Measurements from ENCODE around the gene HESX1.

The HESX1 gene

DNA sequence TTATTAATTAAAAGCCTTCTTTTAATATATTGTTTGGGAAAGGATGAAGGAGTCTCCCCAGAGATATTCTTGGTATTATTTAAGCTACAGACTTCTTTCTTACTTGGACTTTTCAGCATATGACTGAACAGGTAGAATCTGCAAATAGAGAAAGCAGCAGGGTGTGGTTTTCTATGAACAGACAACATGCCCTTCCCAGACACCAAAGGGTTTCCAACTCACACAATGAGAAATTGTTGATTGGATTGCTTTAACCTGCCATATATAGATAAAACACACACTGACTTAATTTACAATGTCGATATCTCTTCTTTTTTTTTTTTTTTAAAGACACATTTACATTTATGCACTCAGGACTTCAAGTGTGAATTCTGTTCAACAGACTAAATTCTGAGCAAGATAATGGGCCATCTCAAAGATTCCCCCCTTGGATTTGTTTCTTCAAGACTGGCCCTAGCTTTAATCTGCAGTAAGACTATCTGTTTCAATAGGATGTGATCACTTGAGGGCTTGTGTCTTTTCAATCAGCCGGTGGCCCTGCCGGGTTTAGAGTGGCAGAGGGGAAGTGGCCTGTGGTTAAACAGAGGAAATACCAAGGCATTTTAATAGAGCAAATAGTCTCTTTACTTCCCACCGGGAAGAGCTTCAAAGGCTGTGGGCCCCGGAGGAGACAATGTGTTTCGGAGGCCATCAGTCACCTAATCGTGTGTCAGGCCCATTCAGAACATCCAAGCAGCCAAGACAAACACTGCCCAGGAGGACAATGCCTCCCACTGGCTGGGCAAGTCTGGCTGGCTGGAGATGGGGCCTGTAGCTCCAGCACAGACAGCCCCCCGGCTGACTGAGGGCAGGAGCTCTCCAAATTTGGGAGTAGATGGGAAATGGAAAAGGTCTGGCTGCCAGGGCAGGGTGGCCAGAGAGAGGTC, 40.7 kb downstream of the HESX1 start:
- in situ Hi-C loops (cut with MboI; ENCODE audit: low pct_unique_long_range_greater_than_20kb, low sequenced_read_pairs, unreplicated experiment), result no loop called here
- DNase-seq (ENCODE audit: low spot score), result no peak
- TF ChIP-seq, protein P1, sequence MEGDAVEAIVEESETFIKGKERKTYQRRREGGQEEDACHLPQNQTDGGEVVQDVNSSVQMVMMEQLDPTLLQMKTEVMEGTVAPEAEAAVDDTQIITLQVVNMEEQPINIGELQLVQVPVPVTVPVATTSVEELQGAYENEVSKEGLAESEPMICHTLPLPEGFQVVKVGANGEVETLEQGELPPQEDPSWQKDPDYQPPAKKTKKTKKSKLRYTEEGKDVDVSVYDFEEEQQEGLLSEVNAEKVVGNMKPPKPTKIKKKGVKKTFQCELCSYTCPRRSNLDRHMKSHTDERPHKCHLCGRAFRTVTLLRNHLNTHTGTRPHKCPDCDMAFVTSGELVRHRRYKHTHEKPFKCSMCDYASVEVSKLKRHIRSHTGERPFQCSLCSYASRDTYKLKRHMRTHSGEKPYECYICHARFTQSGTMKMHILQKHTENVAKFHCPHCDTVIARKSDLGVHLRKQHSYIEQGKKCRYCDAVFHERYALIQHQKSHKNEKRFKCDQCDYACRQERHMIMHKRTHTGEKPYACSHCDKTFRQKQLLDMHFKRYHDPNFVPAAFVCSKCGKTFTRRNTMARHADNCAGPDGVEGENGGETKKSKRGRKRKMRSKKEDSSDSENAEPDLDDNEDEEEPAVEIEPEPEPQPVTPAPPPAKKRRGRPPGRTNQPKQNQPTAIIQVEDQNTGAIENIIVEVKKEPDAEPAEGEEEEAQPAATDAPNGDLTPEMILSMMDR (IDR thresholded peaks at IDR 0.05; ENCODE audit: extremely low read depth, insufficient read depth, missing control alignments), result no peak

DNA sequence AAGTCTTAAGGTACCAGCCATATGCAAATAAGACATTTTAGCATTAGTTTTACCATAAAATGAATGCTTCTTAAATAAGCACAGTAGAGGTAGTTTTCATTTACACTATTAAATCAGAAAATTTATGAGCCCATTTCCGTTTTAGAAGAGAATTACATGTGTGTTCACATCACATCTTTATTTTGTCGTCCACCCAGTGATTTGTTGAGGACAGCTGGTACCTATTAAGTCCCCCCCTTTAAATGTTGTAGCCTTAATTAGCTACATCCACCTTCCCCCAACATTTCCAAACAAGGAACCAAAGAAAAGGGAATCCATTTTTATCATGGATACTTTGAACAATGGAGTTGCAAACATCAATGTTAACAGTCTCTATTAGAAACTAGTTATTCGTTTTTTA, 41.5 kb downstream of the HESX1 start:
- TF ChIP-seq, protein P1 (IDR thresholded peaks at IDR 0.05; ENCODE audit: extremely low read depth, insufficient read depth, missing control alignments), result no peak
- no peak for DNase-seq (ENCODE audit: low spot score)

DNA sequence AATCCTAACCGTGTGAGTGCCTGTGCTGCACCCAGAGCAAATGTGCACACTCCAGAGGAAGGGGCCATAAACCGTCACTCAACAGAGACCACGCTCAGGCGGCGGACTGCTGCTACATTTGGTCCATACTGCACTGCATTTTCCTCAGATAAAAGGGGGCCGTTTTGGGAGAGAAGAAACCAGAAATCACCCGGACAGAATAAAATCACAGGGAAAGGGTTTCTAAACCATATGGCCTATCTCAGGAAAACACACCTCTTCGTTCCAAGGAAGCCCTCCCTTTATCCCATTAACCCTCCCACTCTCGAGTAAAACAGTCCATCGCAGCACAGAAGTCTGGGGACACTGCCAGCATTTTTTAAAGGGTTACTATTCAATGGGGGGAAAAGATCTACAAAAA, 42.2 kb downstream of the HESX1 start:
- in situ Hi-C loops (cut with MboI; ENCODE audit: low pct_unique_long_range_greater_than_20kb, low sequenced_read_pairs, unreplicated experiment), result no loop called here

More for the DNA sequence above, 41.5 kb downstream of the HESX1 start:
- in situ Hi-C loops (cut with MboI; ENCODE audit: low pct_unique_long_range_greater_than_20kb, low sequenced_read_pairs, unreplicated experiment), result no loop called here

DNA sequence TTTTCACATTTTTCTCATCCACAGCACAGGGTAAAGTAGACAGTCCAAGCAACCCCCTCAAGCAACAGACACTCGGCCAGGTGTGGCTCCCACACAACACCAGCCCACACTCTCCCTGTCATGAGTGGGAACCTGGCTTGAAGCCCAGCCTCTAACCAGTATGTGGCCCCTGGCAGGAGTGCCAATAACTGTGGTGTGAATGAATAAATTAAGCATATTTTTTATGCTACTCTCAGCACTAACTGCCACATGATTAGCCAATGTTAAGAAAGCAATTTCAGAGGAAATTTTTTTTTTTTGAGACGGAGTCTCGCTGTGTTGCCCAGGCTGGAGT, 44.5 kb downstream of the HESX1 start:
- DNase-seq (ENCODE audit: low spot score), result no peak
- TF ChIP-seq, protein P1 (IDR thresholded peaks at IDR 0.05; ENCODE audit: extremely low read depth, insufficient read depth, missing control alignments), result no peak
- in situ Hi-C loops (cut with MboI; ENCODE audit: low pct_unique_long_range_greater_than_20kb, low sequenced_read_pairs, unreplicated experiment), result no loop called here

More for the DNA sequence above, 42.2 kb downstream of the HESX1 start:
- TF ChIP-seq, protein P1 (IDR thresholded peaks at IDR 0.05; ENCODE audit: extremely low read depth, insufficient read depth, missing control alignments), result no peak
- no peak for DNase-seq (ENCODE audit: low spot score)

DNA sequence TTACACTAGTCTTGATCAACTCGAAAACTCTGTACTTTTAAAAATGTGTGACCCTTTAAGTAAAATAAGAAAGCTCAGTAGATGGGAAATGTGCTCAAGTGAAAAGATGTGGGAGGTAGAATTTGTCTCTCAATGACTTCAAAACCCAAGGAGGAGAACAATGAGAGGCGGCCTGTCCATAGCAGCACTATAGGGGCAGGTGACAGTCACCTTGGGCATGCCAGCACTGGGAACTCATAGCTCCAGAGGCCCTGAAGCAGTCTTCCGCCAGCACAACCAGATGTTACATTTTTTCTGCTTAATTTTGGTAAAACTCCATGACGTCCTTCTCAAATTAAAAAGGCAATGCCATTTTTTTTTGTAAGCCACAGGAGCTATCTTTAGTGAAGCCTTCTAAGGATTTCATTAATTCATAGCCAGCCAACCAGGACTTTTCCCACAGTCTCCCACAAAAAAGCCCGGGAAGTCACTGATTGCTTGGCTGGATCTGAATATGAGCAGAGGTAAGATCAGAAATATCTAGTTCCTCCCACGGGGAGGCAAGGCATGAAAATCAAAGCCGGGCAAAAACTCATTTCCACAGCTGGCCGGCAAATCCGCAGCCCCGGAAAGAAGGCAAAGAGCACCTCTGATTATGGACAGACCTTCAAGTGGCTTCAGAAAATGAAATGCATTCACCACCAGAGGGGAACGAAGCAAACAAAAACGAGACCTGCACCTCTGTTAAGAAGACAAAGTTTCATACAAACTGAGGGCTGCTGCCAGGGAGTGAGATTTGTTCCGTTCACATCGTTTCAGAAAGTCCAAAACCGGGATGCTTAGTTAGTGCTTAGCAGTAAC, 45.1 kb downstream of the HESX1 start:
- TF ChIP-seq, protein P1 (IDR thresholded peaks at IDR 0.05; ENCODE audit: extremely low read depth, insufficient read depth, missing control alignments), result no peak
- in situ Hi-C loops (cut with MboI; ENCODE audit: low pct_unique_long_range_greater_than_20kb, low sequenced_read_pairs, unreplicated experiment), result no loop called here
- no peak for DNase-seq (ENCODE audit: low spot score)

Measured in GM13977 (cell line).